ENCODE data around the gene IL9.

Gene IL9

GRCh38 chr5:135869935-135870334, 25.7 kb downstream of the IL9 start:
- CTCF ChIA-PET, result no interaction called here
- no peak for TF ChIP-seq CTCF (IDR thresholded peaks at IDR 0.05; ENCODE audit: control extremely low read depth, extremely low read depth, low read depth, missing control alignments)
- DNase-seq (ENCODE audit: extremely low spot score), result no peak
- POLR2A ChIA-PET, result no interaction called here

- ChIA-PET POLR2A (no interaction called here), CTCF (no interaction called here)
- no peak for DNase-seq (ENCODE audit: extremely low spot score)
- TF ChIP-seq CTCF (IDR thresholded peaks at IDR 0.05; ENCODE audit: control extremely low read depth, extremely low read depth, low read depth, missing control alignments), result no peak
Measured at GRCh38 chr5:135869276-135869675, 26.4 kb downstream of the IL9 start.

- no peak for DNase-seq (ENCODE audit: extremely low spot score)
- no peak for TF ChIP-seq CTCF (IDR thresholded peaks at IDR 0.05; ENCODE audit: control extremely low read depth, extremely low read depth, low read depth, missing control alignments)
- POLR2A ChIA-PET, result no interaction called here
- CTCF ChIA-PET, result no interaction called here
Measured at GRCh38 chr5:135868681-135869080, 27.0 kb downstream of the IL9 start.

GRCh38 chr5:135867599-135867998, 28.0 kb downstream of the IL9 start:
- DNase-seq (ENCODE audit: extremely low spot score), result no peak
- ChIA-PET CTCF (no interaction called here), POLR2A (no interaction called here)
- TF ChIP-seq CTCF (IDR thresholded peaks at IDR 0.05; ENCODE audit: control extremely low read depth, extremely low read depth, low read depth, missing control alignments), result no peak

- no peak for DNase-seq (ENCODE audit: extremely low spot score)
- ChIA-PET CTCF (no interaction called here), POLR2A (no interaction called here)
- no peak for TF ChIP-seq CTCF (IDR thresholded peaks at IDR 0.05; ENCODE audit: control extremely low read depth, extremely low read depth, low read depth, missing control alignments)
Measured at GRCh38 chr5:135866016-135866415, 29.6 kb downstream of the IL9 start.

GRCh38 chr5:135864503-135865435, 30.9 kb downstream of the IL9 start:
- CTCF ChIA-PET, result interaction anchor here (1.5 kb wide), 1 partner anchor 9 kb away, joined by 4 read pairs; no protein-coding TSS in a partner anchor

More at GRCh38 chr5:135864503-135865435, 30.9 kb downstream of the IL9 start:
- DNase-seq (ENCODE audit: extremely low spot score), result no peak
- POLR2A ChIA-PET, result no interaction called here
- TF ChIP-seq CTCF (IDR thresholded peaks at IDR 0.05; ENCODE audit: control extremely low read depth, extremely low read depth, low read depth, missing control alignments), result no peak
